Stimulated activated CD4-positive, alpha-beta T cell treated with anti-CD3 and anti-CD28 coated beads, Interleukin-2, amount 100 ng/mL, for 48 hours (primary cell): ENCODE data around the gene SNX33.
"Not testable (repeated sequence)": the region's sequence is repeated elsewhere in the genome, so short reads cannot be mapped to it uniquely, and the experiment has no call there.

ENCODE experiments used
- DNase-seq, 2 donors: peaks; one replicate each; pipeline ENCODE4 v3.0.0-alpha.2; 2020

SNX33 gene

DNA sequence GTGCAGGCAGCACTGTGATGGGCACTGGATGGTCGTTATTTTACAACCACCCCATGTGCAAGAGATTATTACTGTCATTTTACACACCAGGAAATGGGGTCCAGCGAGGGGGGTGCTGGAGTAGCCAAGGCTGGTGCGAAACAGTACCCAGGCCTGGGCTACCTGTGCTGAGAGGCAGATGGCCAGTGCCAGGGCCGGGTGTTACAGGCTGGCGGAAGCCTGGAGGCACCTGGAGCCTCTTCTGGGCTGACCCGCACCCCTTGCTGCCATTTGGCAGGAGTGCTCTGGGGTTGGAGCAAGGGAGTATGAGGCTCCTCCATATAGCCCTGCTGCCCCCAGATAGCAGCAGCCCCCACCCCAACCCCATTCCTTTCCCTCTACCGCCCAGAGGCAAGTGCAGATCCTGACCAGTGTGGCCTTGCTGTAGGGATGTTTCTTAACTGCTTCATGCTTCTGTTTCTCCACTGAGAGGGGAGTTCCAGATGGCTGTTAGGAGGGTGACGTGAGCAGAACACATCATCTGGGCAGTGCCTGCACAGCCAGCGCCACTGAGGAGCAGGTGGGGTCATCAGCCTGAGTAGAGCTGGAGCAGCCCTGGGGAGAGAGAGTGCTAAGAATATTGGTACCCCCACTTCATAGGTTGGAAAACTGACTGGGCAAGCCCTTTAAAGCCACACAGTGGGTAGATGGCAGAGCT lies 15.3 kb downstream of the SNX33 start:
- DNase-seq = no peak

DNA sequence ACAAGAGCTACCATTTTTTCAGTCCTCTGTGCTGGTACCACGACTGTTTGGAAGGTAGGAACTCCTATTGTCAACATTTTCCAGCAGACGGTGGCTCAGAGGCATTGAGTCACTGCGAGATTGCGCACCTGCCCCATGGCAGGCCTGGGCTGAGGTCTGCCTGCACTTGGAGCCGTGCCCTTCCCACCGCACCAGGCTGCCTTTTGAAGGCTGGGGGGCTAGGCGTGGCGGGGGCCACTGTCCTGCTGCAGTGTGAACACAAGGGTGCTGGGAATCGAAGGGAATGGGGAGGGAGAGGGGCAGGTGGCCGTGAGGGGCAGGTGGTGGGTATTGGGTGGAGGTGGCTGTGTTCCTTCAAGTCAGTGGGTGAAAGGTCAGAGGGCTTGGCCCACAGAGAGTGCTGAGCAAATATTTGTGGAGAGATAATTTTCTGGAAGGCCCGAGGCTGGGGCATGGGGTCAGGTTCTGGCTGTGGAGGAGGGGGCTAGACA lies 16.3 kb downstream of the SNX33 start:
- DNase-seq = no peak

DNA sequence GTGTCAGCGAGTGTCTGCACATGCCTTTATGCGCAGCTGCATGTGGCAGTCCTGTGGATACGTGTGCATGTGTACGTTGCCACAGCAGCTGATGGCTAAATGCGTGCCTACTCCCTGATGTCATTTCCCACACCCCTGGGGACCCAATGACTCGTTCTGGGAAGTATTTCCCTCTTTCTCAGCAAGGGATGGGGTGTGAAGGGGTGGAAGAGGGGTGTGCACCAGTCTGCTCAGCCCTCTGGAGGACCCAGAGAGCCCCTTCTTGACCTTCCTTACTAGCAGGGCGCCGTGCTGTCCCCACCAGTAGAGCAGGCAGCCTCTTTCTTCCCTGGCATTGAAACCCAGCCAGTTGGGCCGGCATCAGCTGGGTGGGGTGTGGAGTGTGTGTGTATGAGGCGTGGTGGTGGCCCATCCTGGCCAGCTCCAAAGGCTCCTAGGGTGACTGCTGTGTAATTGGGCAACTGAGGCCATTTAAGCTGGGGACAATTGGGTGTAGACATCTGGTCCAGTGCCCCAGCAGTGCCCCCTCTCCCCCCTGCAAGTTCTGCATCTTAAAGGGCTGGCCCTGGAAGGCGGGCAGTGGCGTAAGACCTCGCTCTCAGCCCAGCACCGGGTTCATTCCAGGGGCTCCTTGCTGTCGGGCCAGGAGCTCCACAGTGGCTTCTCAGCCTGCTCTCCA lies 19.2 kb downstream of the SNX33 start:
- no peak for DNase-seq

DNA sequence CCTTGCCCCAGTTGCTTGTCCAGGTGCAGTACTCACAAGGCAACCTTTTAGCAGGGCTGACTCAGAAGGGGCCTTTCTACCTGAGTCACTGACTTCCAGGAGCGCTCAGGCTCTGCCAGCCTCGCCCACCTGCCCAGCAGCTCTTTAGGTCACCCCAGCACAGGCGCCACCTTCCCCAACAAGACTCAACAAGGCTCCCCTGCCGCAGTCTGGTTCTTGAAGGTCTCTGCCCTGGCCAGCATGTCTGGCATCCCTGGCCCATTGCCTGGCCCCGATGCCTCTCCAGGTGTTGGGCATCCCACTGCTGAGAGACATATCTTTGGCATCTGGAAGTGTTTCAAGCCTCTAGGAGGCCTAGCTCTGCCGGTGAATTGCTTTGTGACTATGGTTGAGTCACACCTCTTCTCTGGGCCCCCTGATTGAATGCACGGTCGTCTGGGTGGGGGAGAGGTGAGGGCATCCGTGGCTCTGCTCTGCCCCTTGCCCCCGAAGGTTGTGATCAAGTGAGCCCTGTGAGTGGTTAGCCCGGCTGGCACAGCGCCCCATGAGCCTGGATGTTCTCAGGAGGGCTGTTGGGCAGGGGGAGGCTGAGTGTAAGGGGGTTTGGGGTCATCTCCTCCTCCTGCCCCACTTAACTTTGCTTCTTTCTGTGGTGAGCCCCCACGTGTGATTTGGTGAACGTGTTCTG lies 21.6 kb downstream of the SNX33 start:
- no peak for DNase-seq

DNA sequence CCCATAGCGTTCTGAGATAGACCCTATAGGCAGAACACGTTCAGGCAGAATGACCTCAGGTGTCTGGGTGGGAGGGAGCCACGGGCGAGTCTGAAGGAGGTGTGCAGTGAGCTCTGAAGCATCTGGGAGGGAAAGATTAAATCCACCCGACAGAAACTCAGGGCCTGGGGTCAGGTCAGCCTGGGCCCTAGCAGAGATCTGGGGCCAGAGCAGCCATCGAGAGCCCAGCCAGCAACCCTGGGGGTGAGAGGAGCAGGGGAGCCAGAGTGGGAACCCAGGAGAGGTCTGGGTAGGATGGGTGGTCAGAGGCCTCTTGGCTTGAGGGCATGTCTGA lies 22.1 kb downstream of the SNX33 start:
- DNase-seq = no peak

DNA sequence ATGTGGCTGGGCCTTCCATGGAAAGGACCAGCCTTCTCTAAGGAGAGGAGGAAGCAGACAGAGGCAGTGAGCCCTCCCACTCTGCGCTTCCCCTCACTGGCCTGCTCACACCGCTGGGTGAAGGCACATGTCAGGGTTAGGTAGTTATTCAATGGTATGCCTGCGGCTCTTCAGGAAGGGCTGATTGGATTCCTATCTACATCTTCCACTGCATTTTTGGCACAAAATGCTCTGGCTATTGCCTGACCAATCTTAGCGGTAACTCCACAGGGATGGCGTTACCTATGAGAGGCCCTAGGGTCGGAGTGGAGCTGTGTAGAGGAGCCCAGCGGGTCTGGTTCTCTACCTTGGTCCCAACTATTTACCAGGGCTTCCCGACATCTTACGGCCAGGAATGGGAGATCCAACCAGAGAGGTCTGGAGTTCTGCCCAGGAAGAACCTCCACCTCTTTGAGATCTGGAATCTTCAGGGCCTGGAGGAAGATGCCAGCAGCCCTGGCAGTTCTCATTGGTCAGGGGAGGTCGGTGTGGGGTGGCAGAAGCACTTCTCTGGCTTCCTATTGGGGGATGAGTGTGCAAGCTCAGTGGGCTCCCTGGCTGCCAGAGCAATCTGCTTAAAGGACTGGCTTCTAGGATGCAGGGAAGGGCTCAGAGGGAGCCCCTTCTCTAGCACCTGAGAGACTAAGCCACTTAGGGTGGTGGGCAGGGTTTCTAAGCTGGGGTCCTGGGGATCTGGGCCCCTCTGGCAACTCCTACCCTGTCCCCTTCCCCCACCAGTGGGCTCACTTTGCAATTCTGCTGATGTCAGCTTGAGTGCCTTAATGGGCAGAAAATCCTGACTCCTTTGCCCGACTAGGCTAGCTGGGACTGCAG lies 24.3 kb downstream of the SNX33 start:
- DNase-seq = no peak

DNA sequence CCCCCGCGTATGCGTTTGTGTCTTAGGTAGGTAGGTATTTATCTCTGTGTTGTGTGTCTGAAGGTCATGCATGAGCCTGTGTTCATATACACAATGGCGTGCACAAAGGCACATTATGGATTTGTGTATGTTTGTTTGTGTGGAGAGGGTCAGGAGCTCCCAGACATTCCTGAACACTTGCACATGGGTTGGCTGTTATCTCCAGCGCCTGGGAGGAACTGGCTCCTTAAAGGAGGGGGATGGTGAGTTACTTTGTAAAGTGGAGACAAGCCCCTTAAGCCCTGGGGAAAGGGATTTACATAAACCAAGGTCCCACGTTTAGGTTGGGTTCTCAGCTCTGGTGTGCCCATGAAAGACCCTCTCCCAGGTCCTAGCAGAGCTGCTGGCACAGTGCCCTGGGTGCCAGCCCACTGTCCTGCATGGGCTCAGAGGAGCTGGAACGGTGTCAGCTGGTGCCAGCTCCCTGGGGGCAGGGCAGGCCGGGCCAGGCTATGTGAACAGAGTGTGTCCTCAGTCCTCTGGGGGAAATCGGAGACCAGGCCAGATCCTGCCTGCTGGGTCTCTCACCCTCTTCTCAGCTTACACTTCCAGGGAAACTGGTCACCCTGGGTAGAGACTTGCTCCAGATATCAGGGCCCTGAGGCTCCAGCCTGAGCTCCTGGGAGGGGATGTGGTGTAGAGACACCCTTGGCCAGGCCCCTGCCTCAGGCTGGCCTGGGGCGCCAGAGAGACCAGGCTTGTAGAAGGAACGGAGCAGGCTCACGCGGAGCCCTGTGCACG lies 25.1 kb downstream of the SNX33 start:
- DNase-seq = no peak

DNA sequence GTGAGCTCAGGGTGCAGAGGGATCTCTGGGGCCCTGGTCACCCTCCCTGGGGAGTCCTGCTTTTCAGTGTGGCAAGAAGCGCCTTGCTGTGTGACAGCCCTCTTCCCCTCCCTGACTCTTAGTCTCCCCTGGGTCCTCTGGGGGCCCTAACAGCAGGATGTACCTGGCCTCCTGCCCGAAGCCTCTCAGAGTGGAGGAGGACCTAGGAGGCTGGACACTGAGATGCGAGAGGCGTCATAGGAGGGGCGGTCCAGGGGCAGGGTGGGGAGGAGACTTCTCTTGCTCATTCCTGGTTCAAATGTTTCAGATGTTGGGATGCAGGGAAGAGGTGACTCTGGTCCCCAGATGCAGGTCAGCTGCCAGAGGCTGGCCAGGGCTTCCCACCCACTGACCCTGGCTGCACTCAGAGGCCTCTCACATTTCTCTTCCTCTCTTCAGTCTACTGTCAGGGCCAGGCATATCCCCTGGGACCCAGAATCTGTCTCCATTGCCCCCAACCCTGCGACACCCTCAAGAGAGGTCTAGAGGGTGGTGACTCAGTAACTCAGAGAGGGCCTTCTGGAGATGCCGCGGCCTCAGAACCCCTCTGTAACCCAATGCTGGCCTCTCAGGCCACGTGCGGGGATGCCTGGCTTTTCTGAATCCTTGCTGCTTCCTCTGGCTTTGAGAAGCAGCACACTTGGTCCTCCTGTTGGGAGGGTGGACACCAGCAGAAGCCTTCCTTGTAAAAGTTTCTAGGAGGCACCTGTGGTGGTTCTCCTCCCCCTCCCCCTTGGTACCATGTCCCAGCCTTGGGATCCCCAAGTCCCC lies 25.9 kb downstream of the SNX33 start:
- no peak for DNase-seq

DNA sequence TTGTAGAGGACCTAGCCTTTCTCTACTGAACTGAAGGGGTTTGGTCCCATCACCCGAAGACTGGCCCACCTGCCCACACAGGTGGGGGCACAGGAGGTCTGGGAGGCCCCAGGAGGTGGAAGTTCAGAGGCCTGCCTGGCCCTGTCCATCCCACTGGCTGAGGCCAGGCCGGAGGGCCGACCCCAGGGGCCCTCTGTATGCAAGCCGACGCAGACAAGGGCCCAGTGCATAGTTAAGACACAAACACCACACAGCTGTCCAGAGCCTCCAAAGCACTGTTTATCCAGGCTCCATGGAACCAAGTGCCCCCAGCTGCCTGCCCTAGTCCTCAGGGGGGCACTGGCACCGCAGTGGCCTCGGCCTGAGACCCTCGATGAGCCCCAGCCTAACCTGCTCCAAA lies 26.7 kb downstream of the SNX33 start:
- no peak for DNase-seq

DNA sequence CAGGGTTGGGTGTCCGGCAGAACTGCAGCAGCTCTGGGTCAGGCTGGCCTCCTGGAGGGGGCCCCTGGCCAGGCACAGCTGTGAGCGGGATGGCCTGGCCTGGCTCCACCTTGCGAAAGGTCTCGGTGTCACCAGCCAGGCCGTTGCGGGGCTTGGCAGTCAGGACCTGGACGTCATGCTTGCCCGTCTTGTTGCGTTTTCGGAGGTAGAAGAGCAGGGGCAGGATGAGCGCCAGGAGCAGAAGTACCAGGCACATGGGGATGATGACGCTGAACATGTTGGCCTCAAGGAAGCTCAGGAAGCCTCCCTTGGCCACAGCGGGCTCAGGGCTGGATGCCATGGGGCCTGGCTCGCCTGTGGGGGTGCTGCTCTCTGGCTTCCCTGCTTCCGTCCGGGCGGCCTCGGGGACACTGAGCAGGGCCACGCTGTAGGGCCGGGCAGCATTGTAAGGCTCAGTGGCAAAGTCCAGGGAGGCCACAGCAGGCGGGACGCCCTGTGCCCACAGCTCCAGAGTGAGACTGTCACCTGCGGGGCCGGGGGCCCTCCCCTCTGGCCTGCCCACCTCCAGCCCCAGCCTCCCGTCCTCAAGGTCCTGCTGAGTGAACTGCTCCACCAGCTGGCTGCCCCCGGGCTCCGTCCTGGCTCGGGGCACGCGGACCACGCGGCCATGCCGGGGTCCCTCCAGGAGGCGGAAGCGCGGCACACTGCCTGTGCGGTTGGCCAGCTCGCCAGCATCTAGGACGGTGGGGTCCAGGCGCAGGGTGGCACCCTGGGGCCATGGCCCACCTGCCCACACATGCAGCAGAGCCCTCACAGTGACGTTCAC lies 28.1 kb downstream of the SNX33 start:
- DNase-seq = no peak

DNA sequence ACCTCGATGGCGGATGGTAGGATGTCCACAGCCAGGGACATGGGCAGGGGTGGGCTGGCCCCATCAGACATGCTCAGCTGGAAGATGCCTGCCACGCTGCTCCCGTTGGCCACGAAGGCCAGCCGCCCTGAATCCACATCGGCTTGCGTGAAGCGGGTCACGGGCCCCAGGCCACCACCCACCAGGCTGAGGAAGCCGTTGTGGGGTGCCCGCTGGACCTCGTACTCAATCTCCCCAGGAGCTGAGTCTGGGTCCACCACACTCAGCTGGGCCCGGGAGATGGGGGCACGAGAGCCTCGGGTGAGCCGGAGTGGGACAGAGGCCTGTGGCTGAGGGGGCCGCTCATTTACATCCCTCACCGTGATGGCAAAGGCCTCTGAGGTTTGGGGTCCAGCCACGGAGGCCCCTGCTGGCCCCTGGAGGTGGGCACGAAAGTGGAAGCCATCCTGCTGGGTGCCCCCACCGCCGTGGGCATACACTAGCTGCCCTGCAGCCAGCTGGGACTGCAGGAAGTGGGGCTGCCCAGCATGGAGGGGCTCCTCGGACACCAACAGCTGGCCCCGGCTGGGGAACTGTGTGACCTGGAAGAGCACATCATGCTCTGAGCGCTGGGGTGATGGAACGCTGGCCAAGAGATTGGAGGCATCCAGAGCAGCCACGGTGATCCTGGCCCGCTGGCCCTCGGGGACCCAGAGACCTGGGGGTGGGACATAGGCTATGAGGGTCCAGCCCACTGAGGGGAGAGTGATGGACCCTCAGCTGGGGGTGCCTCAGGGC lies 29.2 kb downstream of the SNX33 start:
- no peak for DNase-seq

DNA sequence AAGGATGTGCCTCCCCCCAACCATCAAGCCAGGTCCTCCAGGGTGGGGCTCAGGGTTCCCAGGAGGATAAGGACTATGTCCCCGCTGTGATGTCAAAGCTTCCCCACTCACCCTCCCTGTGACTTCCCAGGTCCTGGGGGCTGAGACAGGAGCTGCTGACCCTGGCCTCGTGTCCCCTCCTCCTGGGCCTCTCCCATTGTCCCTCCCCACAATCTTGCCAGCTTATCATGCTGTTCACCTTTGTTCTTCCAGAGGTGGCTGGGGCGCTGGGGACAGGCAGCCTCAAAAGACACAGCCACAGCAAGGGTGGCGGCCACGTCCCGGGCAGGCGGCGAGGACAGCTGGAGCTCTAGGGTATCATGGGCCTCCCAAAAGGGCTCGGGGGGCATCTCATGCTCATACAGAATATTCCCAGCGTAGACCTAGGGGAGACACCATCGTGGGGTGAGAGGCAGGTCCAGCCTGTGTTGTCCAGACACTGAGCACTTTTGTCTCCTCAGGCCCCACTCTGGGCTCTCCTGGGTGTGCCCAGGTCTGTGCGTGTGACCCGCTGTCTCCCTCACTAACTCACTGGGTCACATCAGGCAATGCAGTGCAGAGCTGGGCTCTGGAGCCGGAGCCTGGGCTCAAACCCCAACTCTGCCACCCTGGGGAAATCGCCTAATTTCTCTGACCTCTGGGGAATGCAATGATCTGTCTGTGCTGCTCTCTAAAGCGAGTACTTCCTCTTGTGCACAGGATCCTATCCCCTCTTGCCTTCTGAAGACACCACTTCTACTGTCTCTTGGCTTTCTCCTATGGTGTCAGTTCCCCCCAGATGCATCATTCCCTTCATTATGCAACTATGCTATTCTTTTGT lies 30.0 kb downstream of the SNX33 start:
- no peak for DNase-seq

DNA sequence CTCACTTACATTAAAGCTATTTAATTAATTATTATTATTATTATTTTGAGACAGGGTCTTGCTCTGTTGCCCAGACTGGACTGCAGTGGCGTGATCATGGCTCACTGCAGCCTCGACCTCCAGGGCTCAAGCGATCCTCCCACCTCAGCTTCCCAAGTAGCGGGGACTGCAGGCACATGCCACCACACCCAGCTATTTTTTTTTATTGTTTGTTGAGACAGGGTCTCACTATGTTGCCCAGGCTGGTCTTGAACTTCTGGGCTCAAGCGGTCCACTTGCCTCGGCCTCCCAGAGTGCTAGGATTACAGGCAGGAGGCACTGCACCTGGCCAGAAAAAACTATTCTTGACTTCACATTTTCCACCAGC lies 30.6 kb downstream of the SNX33 start:
- not testable (repeated sequence) for DNase-seq

DNA sequence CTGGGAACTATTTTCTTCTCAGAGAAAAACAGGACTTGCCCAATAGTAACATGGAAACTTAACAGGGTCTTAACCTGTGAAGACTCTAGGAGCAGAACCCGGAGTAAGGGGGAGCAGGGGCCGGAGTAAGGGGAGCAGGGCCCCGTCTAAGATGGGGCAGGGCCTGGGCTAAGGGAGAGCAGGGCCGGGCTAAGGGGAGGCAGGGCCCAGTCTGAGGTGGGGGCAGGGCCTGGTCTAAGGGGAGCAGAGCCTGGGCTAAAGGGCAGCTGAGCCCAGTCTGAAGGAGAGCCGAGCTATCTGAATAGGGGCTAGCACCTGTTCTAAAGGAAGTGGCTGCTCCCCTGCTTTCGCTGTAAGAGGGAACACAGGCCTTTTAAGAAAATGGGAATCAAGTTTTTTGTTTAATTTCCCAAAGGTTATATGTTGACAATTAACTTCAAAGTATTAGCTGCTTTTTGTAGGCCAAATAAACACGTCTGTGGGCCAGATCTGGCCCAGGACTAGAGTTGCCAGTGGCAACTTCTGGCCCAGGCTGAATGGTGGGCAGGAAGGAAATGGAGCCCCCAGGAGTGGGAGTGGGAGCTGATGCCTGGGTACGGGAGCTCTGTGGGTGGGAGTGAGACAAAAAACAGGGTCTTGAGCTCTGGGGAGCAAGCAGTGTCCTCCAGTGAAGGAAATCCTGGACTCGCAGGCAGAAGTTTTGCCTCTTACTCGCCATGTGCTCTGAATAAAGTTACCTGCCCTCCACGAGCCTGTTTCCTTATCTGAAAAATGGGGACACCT lies 32.5 kb downstream of the SNX33 start:
- DNase-seq = no peak

DNA sequence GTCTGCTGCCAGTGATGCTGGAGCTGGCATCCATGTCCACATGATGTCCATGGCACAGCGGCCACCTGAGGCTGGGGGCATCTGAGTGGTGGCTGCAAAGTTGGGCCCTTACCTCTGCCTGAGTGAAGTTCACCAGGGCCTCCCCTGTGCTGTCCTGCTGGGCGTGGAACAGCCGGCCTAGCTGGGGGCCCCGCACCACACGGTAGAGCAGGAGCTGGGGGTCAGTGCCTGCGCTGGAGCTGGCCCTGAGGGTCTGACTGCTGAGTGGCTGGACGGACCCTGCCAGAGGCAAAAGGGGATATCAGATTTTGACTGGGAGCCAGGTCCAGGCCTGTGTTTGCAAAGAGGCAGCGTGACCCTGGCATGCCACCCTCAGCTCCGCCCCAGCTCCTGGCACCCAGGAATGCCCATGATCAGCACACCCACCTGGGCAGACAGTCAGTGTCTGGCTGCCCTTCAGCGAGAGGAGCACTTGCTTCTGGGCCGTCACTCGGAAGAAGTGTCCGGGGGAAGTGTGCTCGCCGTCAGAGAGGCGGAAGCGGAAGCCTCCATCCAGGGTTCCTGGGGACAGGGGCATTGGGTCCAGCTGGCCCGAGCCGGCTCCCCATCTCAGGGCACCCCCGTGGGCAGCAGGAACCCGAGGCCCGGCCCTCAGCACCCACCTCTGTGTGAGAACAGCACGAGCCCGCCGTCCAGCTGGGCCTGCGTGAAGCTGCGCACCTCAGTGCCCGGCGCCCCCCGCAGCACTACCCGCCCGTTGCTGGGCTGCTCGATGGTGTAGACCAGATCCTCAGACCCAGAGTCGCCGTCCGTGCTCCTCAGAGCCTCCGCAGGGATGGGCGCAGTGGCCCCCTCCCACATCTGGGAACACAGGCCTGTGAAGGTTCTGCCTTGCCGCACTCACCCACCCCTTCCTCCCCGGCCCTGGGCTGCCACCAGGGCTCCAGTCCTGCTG lies 34.7 kb downstream of the SNX33 start:
- DNase-seq = no peak

DNA sequence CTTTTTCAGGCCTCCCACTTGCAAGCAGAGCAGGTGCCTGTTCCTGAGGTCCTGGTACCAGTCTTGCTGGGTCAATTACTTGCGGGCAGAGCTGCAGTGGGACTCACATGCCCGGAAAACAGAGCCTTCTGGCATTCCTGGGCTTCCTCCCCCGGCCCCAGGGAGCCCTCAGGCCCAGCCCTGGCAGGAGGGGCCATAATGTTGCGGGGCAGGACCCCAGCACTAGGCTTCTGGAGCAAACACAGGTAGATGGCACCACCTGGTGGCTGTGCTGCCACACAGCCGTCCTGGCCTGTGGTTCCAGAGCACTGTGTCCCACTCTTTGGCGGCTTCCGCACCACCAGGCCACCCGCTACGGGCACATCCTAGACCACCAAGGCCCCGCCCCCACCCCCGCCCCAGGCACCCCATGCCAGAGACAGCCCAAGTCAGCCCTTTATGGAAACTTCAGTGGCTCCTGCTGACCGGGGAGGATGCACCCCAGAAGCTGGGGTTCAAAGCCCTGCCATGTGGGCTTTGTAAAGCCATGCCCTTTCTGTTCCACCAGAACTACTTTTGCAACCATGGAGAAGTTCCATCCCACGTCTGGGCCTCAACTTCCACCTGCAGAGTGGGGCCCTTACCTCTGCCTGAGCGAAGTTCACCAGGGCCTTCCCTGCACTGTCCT lies 36.1 kb downstream of the SNX33 start:
- peak; percentile 64 to 66 for DNase-seq
